ENCODE results near the gene FYB1.

FYB1 gene

GRCh38 chr5:39218482-39219402, 621 bp downstream of the FYB1 start:
- H3K27me3 Mint-ChIP-seq (ENCODE audit: low read depth, poor library complexity) = no peaks in the 10 kb centered on the region
- H3K27ac Mint-ChIP-seq = no peak overlapping the region
- TF ChIP-seq CTCF (IDR thresholded peaks at IDR 0.05) = no peak
- H3K9me3 Mint-ChIP-seq = no peaks in the 10 kb centered on the region
- peaks cover 21% of the 10 kb centered on the region for H3K4me1 Mint-ChIP-seq
- no peaks in the 10 kb centered on the region for H3K36me3 Mint-ChIP-seq (ENCODE audit: low read depth)
- no peak overlapping the region for H3K4me3 Mint-ChIP-seq
- DNase-seq = no peak

GRCh38 chr5:39217365-39218281, 1.7 kb downstream of the FYB1 start:
- peak; percentile 94 for TF ChIP-seq CTCF (IDR thresholded peaks at IDR 0.05)
- Mint-ChIP-seq H3K27me3 (ENCODE audit: low read depth, poor library complexity) (no peaks in the 10 kb centered on the region), H3K36me3 (ENCODE audit: low read depth) (no peaks in the 10 kb centered on the region), H3K4me1 (peaks cover 19% of the 10 kb centered on the region), H3K4me3 (no peak overlapping the region), H3K27ac (no peak overlapping the region), H3K9me3 (no peaks in the 10 kb centered on the region)
- DNase-seq = peak; percentile 70

- Mint-ChIP-seq H3K4me3 (no peak overlapping the region), H3K4me1 (peaks cover 19% of the 10 kb centered on the region), H3K9me3 (no peaks in the 10 kb centered on the region), H3K27ac (no peak overlapping the region), H3K27me3 (ENCODE audit: low read depth, poor library complexity) (no peaks in the 10 kb centered on the region), H3K36me3 (ENCODE audit: low read depth) (no peaks in the 10 kb centered on the region)
- no peak for DNase-seq
- TF ChIP-seq CTCF (IDR thresholded peaks at IDR 0.05) = no peak
Measured at GRCh38 chr5:39216631-39217030, 2.7 kb downstream of the FYB1 start.

- Mint-ChIP-seq H3K9me3 (no peaks in the 10 kb centered on the region), H3K4me3 (no peak overlapping the region), H3K36me3 (ENCODE audit: low read depth) (no peaks in the 10 kb centered on the region), H3K27me3 (ENCODE audit: low read depth, poor library complexity) (no peaks in the 10 kb centered on the region), H3K4me1 (peaks cover 19% of the 10 kb centered on the region), H3K27ac (no peak overlapping the region)
- no peak for TF ChIP-seq CTCF (IDR thresholded peaks at IDR 0.05)
- DNase-seq = no peak
Measured at GRCh38 chr5:39215857-39216256, 3.5 kb downstream of the FYB1 start.

- no peak for TF ChIP-seq CTCF (IDR thresholded peaks at IDR 0.05)
- Mint-ChIP-seq H3K4me3 (no peak overlapping the region), H3K27me3 (ENCODE audit: low read depth, poor library complexity) (no peaks in the 10 kb centered on the region), H3K9me3 (no peaks in the 10 kb centered on the region), H3K36me3 (ENCODE audit: low read depth) (no peaks in the 10 kb centered on the region), H3K27ac (no peak overlapping the region), H3K4me1 (peaks cover 19% of the 10 kb centered on the region)
- no peak for DNase-seq
Measured at GRCh38 chr5:39214912-39215709, 4.3 kb downstream of the FYB1 start.
